GM12875 (cell line): ENCODE measurements around the gene SYDE2.

Experiments
- H3K4me3 ChIP-seq: one replicate; pipeline ENCODE4 v1.5.1; 2011; ENCODE audit warnings: low read depth, low read length, control low read depth
- CTCF ChIP-seq: IDR thresholded peaks from 2 replicates; pipeline ENCODE4 v1.5.1; 2011; ENCODE audit warnings: low read depth, mild to moderate bottlenecking, control low read depth, inconsistent platforms, low read length, moderate library complexity, borderline replicate concordance; ENCODE audit not compliant: insufficient read depth

SYDE2 gene

GRCh38 chr1:85134583-85135391, 66.0 kb downstream of the SYDE2 start:
- no peak overlapping the region for H3K4me3 ChIP-seq
- no peak for TF ChIP-seq CTCF

DNA sequence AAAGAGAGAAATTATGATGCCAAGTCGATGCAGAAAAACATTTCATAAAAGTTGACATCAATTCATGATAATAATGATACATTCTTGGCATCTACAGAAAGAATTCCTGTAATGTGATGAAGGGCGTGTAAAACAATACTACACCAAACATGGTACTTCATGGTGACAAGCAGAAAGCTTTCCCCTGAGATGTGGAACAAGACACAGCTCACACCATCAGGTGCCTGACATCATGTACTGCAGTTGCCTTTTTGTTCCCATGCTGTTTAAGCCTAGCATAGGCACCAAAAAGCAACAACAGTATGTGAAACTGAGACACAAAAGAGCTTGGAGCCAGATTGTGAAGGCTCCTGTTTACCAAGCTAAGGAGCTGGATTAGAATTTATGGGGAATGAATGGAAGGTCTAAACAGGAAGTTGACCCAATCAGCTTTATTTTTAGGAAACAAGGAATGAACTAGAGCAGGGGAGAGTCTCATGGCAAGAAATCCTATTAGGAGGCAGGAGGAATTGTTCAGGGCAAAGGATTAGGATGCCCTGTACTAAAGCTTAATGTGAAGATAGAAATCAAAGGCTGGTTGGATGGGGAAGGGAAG, 67.2 kb downstream of the SYDE2 start:
- TF ChIP-seq CTCF = no peak
- H3K4me3 ChIP-seq = no peak overlapping the region

- no peak for TF ChIP-seq CTCF
- no peak overlapping the region for H3K4me3 ChIP-seq
Measured at GRCh38 chr1:85132078-85132720, 68.6 kb downstream of the SYDE2 start.

DNA sequence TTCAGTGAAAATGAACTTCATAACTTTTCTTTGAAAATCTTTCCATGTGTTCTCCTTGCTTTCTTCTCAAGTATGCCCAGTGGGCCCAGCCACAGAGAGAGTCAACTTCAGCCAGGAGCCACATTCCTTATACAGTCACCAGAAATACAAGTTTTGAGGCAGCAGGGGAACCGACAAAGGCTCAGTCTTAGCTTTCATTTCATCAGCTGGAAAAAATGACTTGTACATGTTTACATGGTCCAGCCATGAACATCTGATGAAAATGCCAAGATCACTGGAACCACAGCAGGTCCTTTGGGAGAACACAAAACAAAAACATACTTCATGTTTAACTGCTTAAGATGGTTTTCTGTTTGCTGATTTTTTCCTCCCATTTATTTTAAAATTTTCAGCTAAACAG, 72.5 kb downstream of the SYDE2 start:
- H3K4me3 ChIP-seq = no peak overlapping the region
- TF ChIP-seq CTCF = no peak

DNA sequence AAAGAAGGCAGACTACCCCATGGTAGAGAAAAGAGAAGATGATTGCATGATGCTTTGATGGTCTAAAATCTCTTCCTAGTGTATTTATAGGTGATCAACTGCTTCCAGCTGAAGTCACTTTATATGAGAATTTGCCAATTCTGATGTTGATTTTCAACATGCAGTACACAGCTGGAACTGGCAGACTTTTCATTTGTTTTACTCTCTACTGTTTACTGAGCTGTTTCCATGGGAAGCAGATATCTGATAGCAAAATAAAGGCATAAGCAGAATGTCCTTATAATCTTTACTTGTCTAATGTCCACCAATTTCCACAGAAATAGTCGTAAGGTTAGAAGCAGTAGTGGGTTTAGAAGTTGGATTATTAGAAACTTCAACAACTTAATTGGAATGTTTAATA, 74.9 kb downstream of the SYDE2 start:
- no peak overlapping the region for H3K4me3 ChIP-seq
- no peak for TF ChIP-seq CTCF

DNA sequence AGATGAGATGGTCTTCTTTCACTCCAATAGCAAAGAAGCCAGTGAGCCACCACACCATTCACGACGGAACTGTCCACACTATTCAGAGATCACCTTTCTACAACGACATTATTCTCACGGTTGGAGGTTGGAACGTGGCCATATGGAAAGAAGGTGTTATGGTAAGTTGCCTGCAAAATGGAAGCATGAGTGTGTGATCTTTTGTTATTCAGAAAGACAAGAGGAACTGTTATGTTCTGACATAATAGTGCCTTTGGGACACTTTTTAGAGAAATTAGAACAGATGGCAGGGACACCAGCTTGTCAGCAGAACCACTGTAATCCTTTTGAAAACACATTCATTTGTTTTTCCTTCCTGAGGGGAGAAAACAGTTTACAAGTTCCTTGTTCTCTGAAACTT, 76.7 kb downstream of the SYDE2 start:
- no peak overlapping the region for H3K4me3 ChIP-seq
- no peak for TF ChIP-seq CTCF
